ENCODE data around the gene C3orf52.

Gene C3orf52

GRCh38 chr3:112104774-112105173 is 18.6 kb downstream of the C3orf52 start:
- no peak for DNase-seq (ENCODE audit: low spot score)
- in situ Hi-C loops (cut with MboI; ENCODE audit: low sequenced_read_pairs, unreplicated experiment), result no loop called here
- no peak for TF ChIP-seq CTCF (IDR thresholded peaks at IDR 0.05; ENCODE audit: borderline replicate concordance, control extremely low read depth, extremely low read depth, insufficient read depth, missing control alignments)

GRCh38 chr3:112109322-112109721 is 23.1 kb downstream of the C3orf52 start:
- no peak for TF ChIP-seq CTCF (IDR thresholded peaks at IDR 0.05; ENCODE audit: borderline replicate concordance, control extremely low read depth, extremely low read depth, insufficient read depth, missing control alignments)
- in situ Hi-C loops (cut with MboI; ENCODE audit: low sequenced_read_pairs, unreplicated experiment), result no loop called here
- no peak for DNase-seq (ENCODE audit: low spot score)

GRCh38 chr3:112111785-112112402 is 25.7 kb downstream of the C3orf52 start:
- DNase-seq (ENCODE audit: low spot score), result peak; percentile 66
- TF ChIP-seq CTCF (IDR thresholded peaks at IDR 0.05; ENCODE audit: borderline replicate concordance, control extremely low read depth, extremely low read depth, insufficient read depth, missing control alignments), result peak; percentile 91
- in situ Hi-C loops (cut with MboI; ENCODE audit: low sequenced_read_pairs, unreplicated experiment), result loop anchor here (10.0 kb wide), 1 partner anchor 383 kb away; the partner anchor contains the start of gene BTLA

GRCh38 chr3:112114576-112115160 is 28.5 kb downstream of the C3orf52 start:
- no peak for DNase-seq (ENCODE audit: low spot score)
- TF ChIP-seq CTCF (IDR thresholded peaks at IDR 0.05; ENCODE audit: borderline replicate concordance, control extremely low read depth, extremely low read depth, insufficient read depth, missing control alignments), result no peak
- in situ Hi-C loops (cut with MboI; ENCODE audit: low sequenced_read_pairs, unreplicated experiment), result loop anchor here (10.0 kb wide), 1 partner anchor 380 kb away; the partner anchor contains the start of gene BTLA

GRCh38 chr3:112115161-112115739 is 29.1 kb downstream of the C3orf52 start:
- DNase-seq (ENCODE audit: low spot score), result peak; percentile 43
- in situ Hi-C loops (cut with MboI; ENCODE audit: low sequenced_read_pairs, unreplicated experiment), result loop anchor here (10.0 kb wide), 1 partner anchor 380 kb away; the partner anchor contains the start of gene BTLA
- no peak for TF ChIP-seq CTCF (IDR thresholded peaks at IDR 0.05; ENCODE audit: borderline replicate concordance, control extremely low read depth, extremely low read depth, insufficient read depth, missing control alignments)

GRCh38 chr3:112115806-112116383 is 29.7 kb downstream of the C3orf52 start:
- in situ Hi-C loops (cut with MboI; ENCODE audit: low sequenced_read_pairs, unreplicated experiment), result loop anchor here (10.0 kb wide), 1 partner anchor 379 kb away; the partner anchor contains the start of gene BTLA
- TF ChIP-seq CTCF (IDR thresholded peaks at IDR 0.05; ENCODE audit: borderline replicate concordance, control extremely low read depth, extremely low read depth, insufficient read depth, missing control alignments), result no peak
- DNase-seq (ENCODE audit: low spot score), result no peak
